Measurements from ENCODE around the gene DDX6.
"Not testable (repeated sequence)": the region's sequence is repeated elsewhere in the genome, so short reads cannot be mapped to it uniquely, and the experiment has no call there.

GRCh38 chr11:118820025-118820379 lies 29.0 kb upstream of the DDX6 start:
- not testable (repeated sequence) for TF ChIP-seq EZH2 (IDR thresholded peaks at IDR 0.05; ENCODE audit: borderline replicate concordance, low read depth, low read length, severe bottlenecking); CTCF (IDR thresholded peaks at IDR 0.05; ENCODE audit: borderline replicate concordance, extremely low read depth, low read length, poor library complexity, severe bottlenecking)

Data from DND-41 (cell line).